CD4-positive, alpha-beta memory T cell (primary cell): ENCODE measurements around the gene ING4. TPM values are rescaled to one million over a fixed set of nuclear protein-coding genes. Genes with fewer than 3 reads are reported as not detected.

ENCODE experiments used
- CTCF ChIA-PET: fragments of 350-600 bp; sonication (Branson Sonifier 250); formaldehyde crosslinking; loops from one replicate; lab custom pipeline; 2021; ENCODE audit warnings: inconsistent platforms; ENCODE audit not compliant: partially characterized antibody; lab: Charles Lee
- POLR2A ChIA-PET: fragments of 350-600 bp; sonication (Branson Sonifier 250); formaldehyde crosslinking; loops from one replicate; lab custom pipeline; 2021; ENCODE audit not compliant: partially characterized antibody; lab: Charles Lee
- DNase-seq, 5 donors: peaks; one replicate each; pipeline versions ENCODE4 v3.0.0 to v3.0.0-alpha.2; 2020 to 2022; ENCODE audit warnings: mixed read lengths in 1 of 5
- H3K27ac ChIP-seq: one replicate; pipeline ENCODE4 v1.7.0; 2013; ENCODE audit warnings: low read depth, low read length
- H3K27me3 ChIP-seq: 2 replicates; pipeline ENCODE4 v1.7.0; 2013; ENCODE audit warnings: mild to moderate bottlenecking, low read length, moderate library complexity; ENCODE audit not compliant: insufficient read depth
- H3K36me3 ChIP-seq: 2 replicates; pipeline ENCODE4 v1.7.0; 2013; ENCODE audit warnings: mild to moderate bottlenecking, low read length, moderate library complexity; ENCODE audit not compliant: insufficient read depth
- H3K4me1 ChIP-seq: 2 replicates; pipeline ENCODE4 v1.7.0; 2013; ENCODE audit warnings: mild to moderate bottlenecking, low read length, moderate library complexity; ENCODE audit not compliant: insufficient read depth
- H3K4me3 ChIP-seq, 2 donors: one replicate each; pipeline ENCODE4 v1.7.0; 2013; ENCODE audit warnings: low read length in 2 of 2, mild to moderate bottlenecking in 1 of 2
- H3K9me3 ChIP-seq, 2 donors: one replicate each; pipeline ENCODE4 v1.7.0; 2013; ENCODE audit warnings: low read length in 2 of 2, control low read depth in 1 of 2; ENCODE audit not compliant: control insufficient read depth in 1 of 2
- H3K27ac Mint-ChIP-seq, 7 donors: one replicate each; pipeline ENCODE4 v1.8.0; 2020 to 2021; ENCODE audit warnings: mixed read lengths in 7 of 7, mild to moderate bottlenecking in 6 of 7, inconsistent platforms in 3 of 7, moderate library complexity in 3 of 7
- H3K27me3 Mint-ChIP-seq, 2 donors: one replicate each; pipeline ENCODE4 v1.8.0; 2020 to 2021; ENCODE audit warnings: mixed read lengths in 2 of 2
- H3K36me3 Mint-ChIP-seq, 2 donors: one replicate each; pipeline ENCODE4 v1.8.0; 2020 to 2021; ENCODE audit warnings: mixed read lengths in 2 of 2, inconsistent platforms in 1 of 2, mild to moderate bottlenecking in 1 of 2
- H3K4me1 Mint-ChIP-seq, 4 donors: one replicate each; pipeline ENCODE4 v1.8.0; 2020 to 2021; ENCODE audit warnings: mixed read lengths in 4 of 4, mild to moderate bottlenecking in 1 of 4
- H3K4me3 Mint-ChIP-seq, 8 donors: one replicate each; pipeline ENCODE4 v1.8.0; 2020 to 2021; ENCODE audit warnings: mixed read lengths in 8 of 8, mild to moderate bottlenecking in 7 of 8, moderate library complexity in 6 of 8, inconsistent platforms in 3 of 8
- H3K9me3 Mint-ChIP-seq, 8 donors: one replicate each; pipeline ENCODE4 v1.8.0; 2020 to 2021; ENCODE audit warnings: mixed read lengths in 8 of 8, mild to moderate bottlenecking in 5 of 8, inconsistent platforms in 3 of 8, moderate library complexity in 1 of 8
- intact Hi-C: fragments of 100-400 bp; cut with micrococcal nuclease; formaldehyde crosslinking; loops from one replicate; pipeline ENCODE4 v1.15.1; 2023
- polyA plus RNA-seq, 2 donors: library from polyadenylated mRNA; unstranded; fragments of 300-500 nt; fragmentation: Illumina TruSeq; gene quantifications; one replicate each; pipeline ENCODE4 v1.2.3, GENCODE V29; 2021
- total RNA-seq, 2 experiments: library from RNA; stranded (reverse); gene quantifications; one replicate each; pipeline ENCODE4 v1.2.3, GENCODE V29; 2021

The ING4 gene
- total and polyA plus RNA-seq, 4 experiments from 2014 or later: 73.0 to 122 (median 82.9) TPM

DNA sequence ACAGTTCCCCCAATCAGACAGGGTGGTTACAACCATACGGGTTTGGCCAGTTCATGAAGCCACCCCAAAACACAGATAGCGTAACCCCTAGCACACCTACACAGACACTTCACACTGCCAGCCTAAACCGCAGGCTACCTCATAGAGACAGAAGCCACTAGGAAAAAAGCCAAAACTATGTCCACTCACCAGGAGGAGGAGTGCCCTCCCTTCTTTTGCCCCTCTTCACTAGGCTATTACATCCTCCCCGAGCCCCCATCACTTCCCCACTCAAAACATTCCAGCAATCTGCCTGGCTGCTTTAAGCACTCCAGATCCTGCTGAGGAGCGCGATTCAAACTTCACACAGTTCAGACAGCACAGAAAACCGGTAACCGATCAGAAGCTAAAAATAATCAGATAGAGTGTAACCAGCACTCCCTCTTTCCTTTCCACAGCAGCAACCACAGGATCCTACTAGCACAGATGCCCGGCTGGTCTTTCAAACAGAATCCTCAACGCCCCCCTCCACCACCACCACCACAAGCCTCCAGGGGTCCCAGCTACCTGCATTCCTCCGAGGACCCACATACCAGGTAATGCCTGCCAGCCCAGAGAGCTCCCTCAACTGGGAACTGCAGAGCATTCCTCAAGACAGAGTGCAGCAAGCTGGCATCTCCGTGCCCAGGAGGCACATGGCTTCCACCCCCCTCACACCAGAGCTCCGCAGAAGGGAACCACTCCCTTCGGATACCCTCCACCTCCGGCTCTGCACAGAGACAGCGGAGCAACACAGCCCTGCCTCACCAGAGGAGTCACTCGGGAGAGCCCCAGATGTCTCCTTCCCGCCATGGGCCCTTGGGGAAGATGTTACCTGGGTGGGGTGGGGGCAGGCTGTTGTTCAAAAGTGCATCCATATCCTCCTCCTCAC, 57.2 kb downstream of the ING4 start:
- ChIA-PET POLR2A (interaction anchor here (0.6 to 4.6 kb wide), 24 partner anchors 9 to 338 kb away, joined by 3 to 27 read pairs (median 5); partner anchors contain the start of genes C12orf57, CDCA3, COPS7A and LPAR5), CTCF (interaction anchor here (0.8 to 3.3 kb wide), 12 partner anchors 8 to 220 kb away, joined by 3 to 17 read pairs (median 4); partner anchors contain the start of genes IFFO1 and PTMS)
- no peaks in the 10 kb centered on the region for H3K9me3 ChIP-seq
- no peaks in the 10 kb centered on the region for H3K27me3 ChIP-seq
- peak overlapping the region; percentile 84 for H3K27ac ChIP-seq
- peak; percentile 46 to 82 (median 54) for DNase-seq
- H3K4me1 ChIP-seq: peaks cover 50% of the 10 kb centered on the region
- Mint-ChIP-seq H3K4me3 (peak overlapping the region in 5 of 8 donors; percentile 91 to 95 (median 93)), H3K36me3 (peaks cover 17 to 45% of the 10 kb centered on the region in 2 donors), H3K27ac (peak overlapping the region; percentile 89 to 98 (median 95)), H3K27me3 (no peaks in the 10 kb centered on the region), H3K4me1 (peaks cover 33 to 52% (median 42%) of the 10 kb centered on the region in 4 donors), H3K9me3 (peaks cover 0 to 3% (median 0%) of the 10 kb centered on the region in 8 donors)
- H3K36me3 ChIP-seq: peaks cover 22% of the 10 kb centered on the region
- peak overlapping the region; percentile 21 to 62 for H3K4me3 ChIP-seq
- intact Hi-C loops: loop anchor here (2.0 kb wide), 1 partner anchor 37 kb away; the partner anchor contains the start of gene NOP2

DNA sequence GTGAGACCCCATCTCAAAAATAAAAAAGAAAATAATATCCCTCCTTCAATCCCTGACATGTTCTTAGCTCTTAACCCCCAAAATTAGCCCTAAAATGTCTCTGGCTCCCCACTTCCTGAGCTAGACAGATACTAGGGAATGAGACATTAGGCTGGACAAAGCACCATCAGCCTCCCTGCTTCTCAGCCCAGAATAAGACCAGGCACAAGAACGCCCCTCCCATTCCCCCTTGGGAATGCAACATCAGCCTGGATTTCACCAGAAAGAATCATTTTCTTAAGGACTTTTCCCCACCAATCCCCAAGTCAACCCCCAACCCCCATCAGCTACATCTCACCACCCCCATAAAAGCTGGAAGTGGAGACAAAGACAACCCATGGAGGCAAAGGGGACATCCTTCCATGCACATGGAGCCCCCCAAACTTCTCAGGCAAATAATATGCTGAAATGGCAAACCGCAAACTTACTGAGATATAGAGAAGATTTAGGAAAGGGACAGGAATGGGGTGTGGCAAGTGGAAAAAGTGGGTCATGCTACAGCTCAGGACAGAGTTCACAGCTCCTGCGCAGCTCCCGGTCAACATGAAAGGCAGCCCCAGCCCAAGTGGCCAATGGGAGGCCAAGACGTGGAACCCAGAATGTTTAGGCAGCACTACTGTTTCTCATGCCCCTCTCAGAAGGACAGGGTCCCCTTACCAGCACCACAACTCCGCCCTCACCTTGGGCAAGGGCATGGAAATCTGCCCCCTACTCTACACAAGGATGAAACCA, 58.5 kb downstream of the ING4 start:
- Histone ChIP-seq H3K27me3 (no peaks in the 10 kb centered on the region), H3K9me3 (no peaks in the 10 kb centered on the region), H3K4me3 (peak overlapping the region; percentile 21 to 62), H3K4me1 (peaks cover 48% of the 10 kb centered on the region), H3K27ac (peak overlapping the region; percentile 84), H3K36me3 (peaks cover 34% of the 10 kb centered on the region)
- CTCF ChIA-PET: interaction anchor here (0.9 to 3.3 kb wide), 14 partner anchors 9 to 268 kb away, joined by 3 to 17 read pairs (median 3); partner anchors contain the start of gene SPSB2
- peaks cover 34 to 51% (median 45%) of the 10 kb centered on the region in 4 donors for H3K4me1 Mint-ChIP-seq
- intact Hi-C loops: no loop called here
- no peaks in the 10 kb centered on the region for H3K27me3 Mint-ChIP-seq
- DNase-seq: no peak
- H3K27ac Mint-ChIP-seq: peak overlapping the region; percentile 89 to 98 (median 95)
- H3K36me3 Mint-ChIP-seq: peaks cover 28 to 57% of the 10 kb centered on the region in 2 donors
- POLR2A ChIA-PET: interaction anchor here (0.8 to 4.6 kb wide), 14 partner anchors 9 to 339 kb away, joined by 3 to 27 read pairs (median 9); partner anchors contain the start of genes C12orf57, CDCA3, COPS7A and GAPDH
- peaks cover 0 to 3% (median 0%) of the 10 kb centered on the region in 8 donors for H3K9me3 Mint-ChIP-seq
- H3K4me3 Mint-ChIP-seq: peak overlapping the region in 5 of 8 donors; percentile 91 to 95 (median 93)

DNA sequence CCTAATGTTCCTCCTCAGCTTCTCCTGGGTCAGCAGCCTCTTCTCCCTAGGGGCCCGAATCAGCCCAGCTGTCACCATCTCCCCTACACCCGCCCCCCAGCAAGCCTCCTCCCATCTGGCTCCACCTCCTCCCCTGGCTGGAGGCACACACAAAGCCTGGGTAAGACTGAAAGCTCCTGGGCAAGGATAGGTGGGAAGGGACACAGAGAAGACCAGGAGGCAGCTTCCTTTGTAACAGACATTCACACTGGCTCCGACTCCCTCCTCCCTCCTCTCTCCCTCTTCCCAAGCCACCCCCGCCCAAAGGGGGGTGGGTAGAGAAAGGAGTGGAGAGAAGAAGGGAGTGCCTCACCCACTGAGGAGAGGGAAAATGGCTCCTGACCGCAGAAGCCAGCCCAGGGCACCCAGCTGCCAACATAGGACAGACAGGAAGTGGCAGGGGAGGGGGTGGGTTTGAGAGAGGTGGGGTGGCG, 59.8 kb downstream of the ING4 start:
- CTCF ChIA-PET: interaction anchor here (0.6 to 3.3 kb wide), 11 partner anchors 10 to 233 kb away, joined by 3 to 17 read pairs (median 3); no protein-coding TSS in a partner anchor
- H3K4me1 Mint-ChIP-seq: peaks cover 34 to 52% (median 46%) of the 10 kb centered on the region in 4 donors
- Histone ChIP-seq H3K9me3 (no peaks in the 10 kb centered on the region), H3K4me3 (peak overlapping the region; percentile 14 to 42), H3K36me3 (peaks cover 45% of the 10 kb centered on the region), H3K4me1 (peaks cover 48% of the 10 kb centered on the region), H3K27me3 (no peaks in the 10 kb centered on the region), H3K27ac (peak overlapping the region; percentile 57)
- peaks cover 36 to 69% of the 10 kb centered on the region in 2 donors for H3K36me3 Mint-ChIP-seq
- no peaks in the 10 kb centered on the region for H3K27me3 Mint-ChIP-seq
- peak overlapping the region in 7 of 8 donors; percentile 77 to 94 (median 84) for H3K4me3 Mint-ChIP-seq
- peak; percentile 43 to 75 (median 47) for DNase-seq
- intact Hi-C loops: no loop called here
- H3K27ac Mint-ChIP-seq: peak overlapping the region; percentile 87 to 96 (median 93)
- POLR2A ChIA-PET: interaction anchor here (0.5 to 4.6 kb wide), 19 partner anchors 11 to 341 kb away, joined by 3 to 27 read pairs (median 4); partner anchors contain the start of genes C12orf57, CD4, CDCA3 and COPS7A
- H3K9me3 Mint-ChIP-seq: peaks cover 0 to 3% (median 0%) of the 10 kb centered on the region in 8 donors

DNA sequence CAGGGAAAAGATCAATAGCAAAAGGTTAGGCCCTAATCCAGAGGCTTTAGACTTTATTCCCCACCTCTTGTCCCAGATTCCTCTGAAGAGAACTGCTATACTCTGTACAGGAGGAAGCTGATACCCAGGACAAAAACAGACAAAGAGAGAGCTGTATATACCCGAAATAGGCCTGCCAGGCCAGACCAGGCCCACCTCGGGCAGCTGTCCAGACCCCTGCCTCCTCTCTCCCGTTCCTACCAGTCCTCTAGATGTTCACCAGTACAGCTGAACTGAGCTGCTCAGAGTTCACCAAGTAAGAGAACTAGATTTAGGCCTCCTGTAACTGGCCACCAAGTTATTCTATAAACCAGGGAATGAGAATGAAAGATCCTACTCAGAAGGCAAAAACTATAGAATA, 60.4 kb downstream of the ING4 start:
- DNase-seq: no peak
- ChIA-PET POLR2A (interaction anchor here (0.7 to 4.6 kb wide), 16 partner anchors 11 to 288 kb away, joined by 3 to 27 read pairs (median 4); partner anchors contain the start of genes CD4, CDCA3, COPS7A and LPAR5), CTCF (interaction anchor here (0.6 to 3.3 kb wide), 12 partner anchors 10 to 267 kb away, joined by 3 to 17 read pairs (median 3); no protein-coding TSS in a partner anchor)
- Mint-ChIP-seq H3K9me3 (peaks cover 0 to 3% (median 0%) of the 10 kb centered on the region in 8 donors), H3K4me3 (peak overlapping the region in 5 of 8 donors; percentile 81 to 94 (median 84)), H3K4me1 (peaks cover 34 to 52% (median 46%) of the 10 kb centered on the region in 4 donors), H3K27me3 (no peaks in the 10 kb centered on the region), H3K36me3 (peaks cover 41 to 75% of the 10 kb centered on the region in 2 donors), H3K27ac (peak overlapping the region; percentile 87 to 96 (median 93))
- Histone ChIP-seq H3K36me3 (peaks cover 51% of the 10 kb centered on the region), H3K27ac (peak overlapping the region; percentile 57), H3K4me1 (peaks cover 42% of the 10 kb centered on the region), H3K4me3 (peak overlapping the region; percentile 14 to 42), H3K9me3 (no peaks in the 10 kb centered on the region), H3K27me3 (no peaks in the 10 kb centered on the region)
- intact Hi-C loops: no loop called here

Other genes starting within 250 kb of the ING4 start
- gene CD27, start 218.2 kb downstream of the ING4 start, total RNA-seq: 100 to 1,000 TPM; 117 to 124 TPM
- gene CD27, start 218.2 kb downstream of the ING4 start, polyA plus RNA-seq: 100 to 1,000 TPM; 343 to 402 TPM
- gene TAPBPL, start 211.1 kb downstream of the ING4 start, total RNA-seq: 10 to 100 TPM; 66.4 to 66.9 TPM
- gene TAPBPL, start 211.1 kb downstream of the ING4 start, polyA plus RNA-seq: 100 to 1,000 TPM; 102 to 116 TPM
- 100 to 1,000 TPM in 1 of 2 experiments, 10 to 100 TPM in 1; 97.7 to 101 TPM for gene VAMP1, start 192.4 kb downstream of the ING4 start, total RNA-seq
- gene VAMP1, start 192.4 kb downstream of the ING4 start, polyA plus RNA-seq: 10 to 100 TPM; 10.3 to 12.1 TPM
- gene MRPL51, start 169.9 kb downstream of the ING4 start, total RNA-seq: 10 to 100 TPM; 85.1 to 89.2 TPM
- gene MRPL51, start 169.9 kb downstream of the ING4 start, polyA plus RNA-seq: 100 to 1,000 TPM; 199 to 205 TPM
- gene NCAPD2, start 169.0 kb downstream of the ING4 start, total RNA-seq: 10 to 100 TPM; 38.1 to 39.8 TPM
- gene NCAPD2, start 169.0 kb downstream of the ING4 start, polyA plus RNA-seq: 10 to 100 TPM; 15.7 to 29.0 TPM
- gene GAPDH, start 128.6 kb downstream of the ING4 start, total RNA-seq: 100 to 1,000 TPM; 474 to 495 TPM
- gene GAPDH, start 128.6 kb downstream of the ING4 start, polyA plus RNA-seq: 1,000 to 10,000 TPM; 1,831 to 2,185 TPM
- gene IFFO1, start 107.1 kb downstream of the ING4 start, total RNA-seq: 10 to 100 TPM; 58.7 to 60.4 TPM
- 10 to 100 TPM in 1 of 2 donors, 1 to 10 TPM in 1; 3.7 to 12.5 TPM for gene IFFO1, start 107.1 kb downstream of the ING4 start, polyA plus RNA-seq
- gene NOP2, start 94.8 kb downstream of the ING4 start, total RNA-seq: 10 to 100 TPM; 87.6 to 87.7 TPM
- 10 to 100 TPM; 15.5 to 43.2 TPM for gene NOP2, start 94.8 kb downstream of the ING4 start, polyA plus RNA-seq
- gene CHD4, start 55.7 kb downstream of the ING4 start, total RNA-seq: 100 to 1,000 TPM; 246 to 255 TPM
- 10 to 100 TPM; 13.3 to 64.6 TPM for gene CHD4, start 55.7 kb downstream of the ING4 start, polyA plus RNA-seq
- 10 to 100 TPM; 10.2 to 11.1 TPM for gene LPAR5, start 27.2 kb downstream of the ING4 start, total RNA-seq
- 10 to 100 TPM in 1 of 2 donors, 1 to 10 TPM in 1; 5.4 to 11.9 TPM for gene LPAR5, start 27.2 kb downstream of the ING4 start, polyA plus RNA-seq
- gene ACRBP, start 15.7 kb downstream of the ING4 start, total RNA-seq: 10 to 100 TPM; 13.9 to 16.3 TPM
- under 1 TPM in 1 of 2 donors, not detected in 1; 0.25 TPM for gene ACRBP, start 15.7 kb downstream of the ING4 start, polyA plus RNA-seq
- 10 to 100 TPM; 88.6 to 88.7 TPM for gene ZNF384, start 26.3 kb upstream of the ING4 start, total RNA-seq
- gene ZNF384, start 26.3 kb upstream of the ING4 start, polyA plus RNA-seq: 10 to 100 TPM; 14.4 to 45.8 TPM
- 1 to 10 TPM; 1.3 to 1.5 TPM for gene PIANP, start 37.7 kb upstream of the ING4 start, total RNA-seq
- under 1 TPM; 0.61 to 0.69 TPM for gene PIANP, start 37.7 kb upstream of the ING4 start, polyA plus RNA-seq
- gene COPS7A, start 60.9 kb upstream of the ING4 start, total RNA-seq: 10 to 100 TPM; 36.9 to 37.7 TPM
- 10 to 100 TPM; 44.7 to 48.6 TPM for gene COPS7A, start 60.9 kb upstream of the ING4 start, polyA plus RNA-seq
- gene MLF2, start 90.0 kb upstream of the ING4 start, total RNA-seq: 10 to 100 TPM; 79.8 to 80.3 TPM
- 100 to 1,000 TPM; 111 to 130 TPM for gene MLF2, start 90.0 kb upstream of the ING4 start, polyA plus RNA-seq
- 1 to 10 TPM; 2.0 to 2.9 TPM for gene PTMS, start 103.2 kb upstream of the ING4 start, total RNA-seq
- 1 to 10 TPM; 1.3 to 3.6 TPM for gene PTMS, start 103.2 kb upstream of the ING4 start, polyA plus RNA-seq
- gene LAG3, start 109.4 kb upstream of the ING4 start, total RNA-seq: 1 to 10 TPM; 2.4 to 3.8 TPM
- gene LAG3, start 109.4 kb upstream of the ING4 start, polyA plus RNA-seq: 1 to 10 TPM; 4.9 to 8.3 TPM
- 100 to 1,000 TPM; 285 to 291 TPM for gene CD4, start 126.4 kb upstream of the ING4 start, total RNA-seq
- 100 to 1,000 TPM; 251 to 456 TPM for gene CD4, start 126.4 kb upstream of the ING4 start, polyA plus RNA-seq
- gene GPR162, start 158.7 kb upstream of the ING4 start, total RNA-seq: under 1 TPM in 1 of 2 experiments, not detected in 1; 0.32 TPM
- not detected for gene GPR162, start 158.7 kb upstream of the ING4 start, polyA plus RNA-seq
- 10 to 100 TPM; 11.2 to 11.8 TPM for gene P3H3, start 165.3 kb upstream of the ING4 start, total RNA-seq
- gene P3H3, start 165.3 kb upstream of the ING4 start, polyA plus RNA-seq: 1 to 10 TPM in 1 of 2 donors, under 1 TPM in 1; 0.72 to 1.2 TPM
- 1 to 10 TPM; 5.1 to 5.2 TPM for gene GNB3, start 177.8 kb upstream of the ING4 start, total RNA-seq
- gene GNB3, start 177.8 kb upstream of the ING4 start, polyA plus RNA-seq: not detected
- gene CDCA3, start 188.2 kb upstream of the ING4 start, total RNA-seq: 1 to 10 TPM; 1.3 to 2.0 TPM
- under 1 TPM; 0.09 to 0.39 TPM for gene CDCA3, start 188.2 kb upstream of the ING4 start, polyA plus RNA-seq
- gene USP5, start 189.0 kb upstream of the ING4 start, total RNA-seq: 10 to 100 TPM; 65.2 to 69.3 TPM
- 10 to 100 TPM; 53.9 to 73.0 TPM for gene USP5, start 189.0 kb upstream of the ING4 start, polyA plus RNA-seq
- 100 to 1,000 TPM; 155 to 164 TPM for gene TPI1, start 204.4 kb upstream of the ING4 start, total RNA-seq
- 100 to 1,000 TPM; 572 to 777 TPM for gene TPI1, start 204.4 kb upstream of the ING4 start, polyA plus RNA-seq
- gene SPSB2, start 210.2 kb upstream of the ING4 start, total RNA-seq: 10 to 100 TPM; 19.8 to 21.9 TPM
- 10 to 100 TPM; 16.6 to 25.5 TPM for gene SPSB2, start 210.2 kb upstream of the ING4 start, polyA plus RNA-seq
- 1 to 10 TPM; 8.3 to 9.1 TPM for gene LRRC23, start 241.7 kb upstream of the ING4 start, total RNA-seq
- gene LRRC23, start 241.7 kb upstream of the ING4 start, polyA plus RNA-seq: 1 to 10 TPM; 4.1 to 4.2 TPM